Gastroesophageal sphincter (tissue), 4 donors: Measurements from ENCODE around the gene GRM8. TPM values are rescaled to one million over a fixed set of nuclear protein-coding genes. Genes with fewer than 3 reads are reported as not detected.

Source experiments
- ATAC-seq: fragments of 150-250 bp; one replicate; pipeline ENCODE4 v1.9.1; 2016; ENCODE audit warnings: mild to moderate bottlenecking, moderate library complexity
- H3K27ac ChIP-seq, 4 donors: fragments of 200-600 bp; sonication (generic) in 3 of 4; 1 replicate in 3 of 4; 2 replicates in 1 of 4; pipeline ENCODE4 v1.5.1; 2016 to 2019
- H3K27me3 ChIP-seq: fragments of 200-600 bp; sonication (generic); one replicate; pipeline ENCODE4 v1.5.1; 2019
- H3K36me3 ChIP-seq, 2 donors: fragments of 200-600 bp; sonication (generic); one replicate each; pipeline ENCODE4 v1.5.1; 2019; ENCODE audit warnings: control low read depth in 1 of 2
- H3K4me1 ChIP-seq, 3 donors: fragments of 200-600 bp; sonication (generic); 1 replicate in 2 of 3; 2 replicates in 1 of 3; pipeline ENCODE4 v1.5.1; 2016 to 2019; ENCODE audit warnings: control low read depth in 2 of 3
- H3K4me3 ChIP-seq, 2 donors: fragments of 200-600 bp; sonication (generic); one replicate each; pipeline ENCODE4 v1.5.1; 2019; ENCODE audit warnings: mild to moderate bottlenecking in 1 of 2, moderate library complexity in 1 of 2
- H3K9me3 ChIP-seq, 3 donors: fragments of 200-600 bp; sonication (generic); one replicate each; pipeline ENCODE4 v1.5.1; 2017 to 2019; ENCODE audit warnings: control low read depth in 2 of 3
- EP300 ChIP-seq: sonication (generic); formaldehyde crosslinking; IDR thresholded peaks from one replicate; pipeline ENCODE4 v1.6.1; 2017; ENCODE audit warnings: antibody characterized with exemption, mild to moderate bottlenecking
- POLR2A ChIP-seq, 2 donors: fragments of 450-650 bp; IDR thresholded peaks; one replicate each; pipeline ENCODE4 v1.6.1; 2017; ENCODE audit warnings: antibody characterized with exemption in 2 of 2, mild to moderate bottlenecking in 2 of 2, moderate library complexity in 1 of 2
- POLR2AphosphoS5 ChIP-seq: sonication (generic); formaldehyde crosslinking; IDR thresholded peaks from one replicate; pipeline ENCODE4 v1.6.1; 2017; ENCODE audit warnings: antibody characterized with exemption
- WGBS, 2 donors: methylation state at CpG; one replicate each; pipeline ENCODE4 v1.1.5; 2018; ENCODE audit warnings: low coverage in 1 of 2; 5-methylcytosine and 5-hydroxymethylcytosine counted together
- total RNA-seq, 4 donors: library from RNA; depleted of rRNA; stranded (reverse); fragments of >200 nt; gene quantifications; one replicate each; pipeline ENCODE4 v1.1.0, GENCODE V29; 2016
- TF ChIP-seq, protein P1 (sequence below), 4 experiments: fragments of 200-600 bp in 2 of 4; fragments of 450-650 bp in 2 of 4; sonication (generic) in 1 of 4; IDR thresholded peaks; one replicate each; pipeline ENCODE4 v1.5.1; 2017 to 2019; ENCODE audit warnings: antibody characterized with exemption in 4 of 4, mild to moderate bottlenecking in 2 of 4, moderate library complexity in 2 of 4

GRM8 gene
- total RNA-seq, 4 donors from 2014 or later: 0.07 to 3.4 (median 0.93) TPM; not detected in 1

GRCh38 chr7:126424985-126425384, 827.8 kb downstream of the GRM8 start:
- Histone ChIP-seq H3K4me1 (no peaks in the 10 kb centered on the region), H3K9me3 (no peaks in the 10 kb centered on the region), H3K4me3 (no peak overlapping the region), H3K27me3 (no peaks in the 10 kb centered on the region), H3K27ac (no peak overlapping the region), H3K36me3 (no peaks in the 10 kb centered on the region)
- ATAC-seq: no peak
- TF ChIP-seq, protein P1, sequence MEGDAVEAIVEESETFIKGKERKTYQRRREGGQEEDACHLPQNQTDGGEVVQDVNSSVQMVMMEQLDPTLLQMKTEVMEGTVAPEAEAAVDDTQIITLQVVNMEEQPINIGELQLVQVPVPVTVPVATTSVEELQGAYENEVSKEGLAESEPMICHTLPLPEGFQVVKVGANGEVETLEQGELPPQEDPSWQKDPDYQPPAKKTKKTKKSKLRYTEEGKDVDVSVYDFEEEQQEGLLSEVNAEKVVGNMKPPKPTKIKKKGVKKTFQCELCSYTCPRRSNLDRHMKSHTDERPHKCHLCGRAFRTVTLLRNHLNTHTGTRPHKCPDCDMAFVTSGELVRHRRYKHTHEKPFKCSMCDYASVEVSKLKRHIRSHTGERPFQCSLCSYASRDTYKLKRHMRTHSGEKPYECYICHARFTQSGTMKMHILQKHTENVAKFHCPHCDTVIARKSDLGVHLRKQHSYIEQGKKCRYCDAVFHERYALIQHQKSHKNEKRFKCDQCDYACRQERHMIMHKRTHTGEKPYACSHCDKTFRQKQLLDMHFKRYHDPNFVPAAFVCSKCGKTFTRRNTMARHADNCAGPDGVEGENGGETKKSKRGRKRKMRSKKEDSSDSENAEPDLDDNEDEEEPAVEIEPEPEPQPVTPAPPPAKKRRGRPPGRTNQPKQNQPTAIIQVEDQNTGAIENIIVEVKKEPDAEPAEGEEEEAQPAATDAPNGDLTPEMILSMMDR (IDR thresholded peaks at IDR 0.05): no peak
- TF ChIP-seq POLR2A (IDR thresholded peaks at IDR 0.05) (no peak), EP300 (no peak)
- 73 to 100% methylated on average over 1 of the region's 1 CpG for WGBS, 2 donors

- TF ChIP-seq POLR2A (IDR thresholded peaks at IDR 0.05) (no peak), POLR2AphosphoS5 (no peak), EP300 (no peak)
- TF ChIP-seq, protein P1 (IDR thresholded peaks at IDR 0.05): no peak
- no peak for ATAC-seq
Observed at GRCh38 chr7:126419047-126419446, 833.7 kb downstream of the GRM8 start.

GRCh38 chr7:126411821-126412383, 840.8 kb downstream of the GRM8 start:
- H3K4me1 ChIP-seq: no peaks in the 10 kb centered on the region
- no peak for ATAC-seq
- H3K9me3 ChIP-seq: no peaks in the 10 kb centered on the region
- WGBS, 2 donors: 36 to 56% methylated on average over 3 of the region's 3 CpGs
- no peak overlapping the region for H3K27ac ChIP-seq
- TF ChIP-seq POLR2A (IDR thresholded peaks at IDR 0.05) (no peak), EP300 (no peak), POLR2AphosphoS5 (no peak)
- TF ChIP-seq, protein P1 (IDR thresholded peaks at IDR 0.05): no peak
- H3K27me3 ChIP-seq: no peaks in the 10 kb centered on the region
- H3K36me3 ChIP-seq: no peaks in the 10 kb centered on the region
- H3K4me3 ChIP-seq: no peak overlapping the region

More at GRCh38 chr7:126419047-126419446, 833.7 kb downstream of the GRM8 start:
- Histone ChIP-seq H3K4me1 (no peaks in the 10 kb centered on the region), H3K9me3 (no peaks in the 10 kb centered on the region), H3K27ac (no peak overlapping the region), H3K4me3 (no peak overlapping the region), H3K27me3 (no peaks in the 10 kb centered on the region), H3K36me3 (no peaks in the 10 kb centered on the region)
- WGBS, 2 donors: 83 to 85% methylated on average over 4 of the region's 4 CpGs

DNA sequence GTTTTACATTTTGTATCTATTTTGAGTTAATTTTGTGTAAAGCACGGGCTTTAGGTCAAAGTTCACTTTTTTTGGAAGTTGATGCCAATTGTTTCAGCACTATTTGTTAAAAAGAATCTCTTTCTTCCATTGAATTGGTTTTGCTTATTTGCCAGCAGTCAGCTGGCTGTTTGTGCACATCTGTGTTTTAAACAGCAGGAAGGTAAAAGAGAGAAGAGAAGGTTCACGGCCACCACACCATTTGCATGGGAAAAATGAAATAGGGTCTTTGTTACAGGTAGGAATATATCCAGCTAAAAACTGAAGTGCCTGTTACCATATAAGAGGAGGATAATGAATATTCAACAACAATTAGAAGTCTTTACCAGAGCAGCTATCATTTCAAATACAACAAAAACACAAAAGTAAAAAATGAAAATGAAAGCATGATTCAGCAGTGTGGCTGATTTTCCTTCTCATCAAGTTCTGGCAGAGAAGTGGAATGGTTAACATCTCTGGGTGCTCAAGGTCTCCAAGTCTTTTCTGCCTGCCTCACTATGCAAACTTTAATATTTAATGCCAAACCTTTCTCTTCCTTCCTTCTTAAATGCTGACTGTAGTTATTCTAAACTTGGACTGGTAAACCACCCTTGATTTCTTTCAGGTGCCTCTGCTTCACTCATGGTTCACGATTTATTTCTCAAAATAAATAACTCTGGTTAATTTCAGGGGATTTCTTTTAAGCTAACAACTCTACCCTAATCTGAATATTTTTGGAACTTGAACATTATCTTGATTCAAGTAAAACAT, 841.5 kb downstream of the GRM8 start:
- 33 to 42% methylated on average over 2 to 3 of the region's 3 CpGs for whole genome bisulfite sequencing, 2 donors
- Histone ChIP-seq H3K9me3 (no peaks in the 10 kb centered on the region), H3K4me3 (no peak overlapping the region), H3K4me1 (no peaks in the 10 kb centered on the region), H3K27me3 (no peaks in the 10 kb centered on the region), H3K36me3 (no peaks in the 10 kb centered on the region), H3K27ac (no peak overlapping the region)
- TF ChIP-seq, protein P1 (IDR thresholded peaks at IDR 0.05): no peak
- no peak for TF ChIP-seq POLR2A (IDR thresholded peaks at IDR 0.05)
- no peak for TF ChIP-seq POLR2AphosphoS5
- no peak for ATAC-seq

DNA sequence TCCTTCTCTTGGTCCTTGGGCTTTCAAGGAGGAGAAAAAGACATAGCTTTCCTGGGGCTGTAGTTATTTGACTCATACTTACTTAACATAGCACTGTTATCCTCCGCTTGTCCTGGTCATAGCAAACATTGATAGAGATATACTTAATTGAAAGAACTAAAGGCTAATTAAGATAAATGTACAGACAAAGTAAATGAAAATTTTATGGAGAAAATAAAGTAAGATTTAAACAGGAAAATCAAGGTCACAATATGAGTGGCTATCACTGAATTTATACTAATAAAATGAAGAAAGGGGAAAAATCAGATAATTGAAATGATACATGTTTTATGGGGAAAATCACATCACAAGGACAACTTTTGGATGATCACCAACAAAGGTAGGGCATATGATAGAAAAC, 849.7 kb downstream of the GRM8 start:
- Histone ChIP-seq H3K27ac (no peak overlapping the region), H3K4me3 (no peak overlapping the region), H3K9me3 (no peaks in the 10 kb centered on the region), H3K4me1 (no peaks in the 10 kb centered on the region), H3K27me3 (no peaks in the 10 kb centered on the region), H3K36me3 (no peaks in the 10 kb centered on the region)
- no peak for ATAC-seq
- 85 to 100% methylated on average over 1 of the region's 1 CpG for WGBS, 2 donors
- TF ChIP-seq, protein P1 (IDR thresholded peaks at IDR 0.05): no peak
- TF ChIP-seq POLR2A (IDR thresholded peaks at IDR 0.05): no peak
- TF ChIP-seq POLR2AphosphoS5: no peak
- TF ChIP-seq EP300: no peak
